HG02840 (cell line): ENCODE results near the gene EPB41L4A.
"Not testable (repeated sequence)": the region's sequence is repeated elsewhere in the genome, so short reads cannot be mapped to it uniquely, and the experiment has no call there.

Experiments
- ATAC-seq: cut with Tn5 transposase; IDR thresholded peaks from one replicate; pipeline ENCODE4 v1.9.1; 2021; ENCODE audit warnings: mild to moderate bottlenecking, moderate library complexity, moderate number of reproducible peaks; ENCODE audit not compliant: unreplicated experiment, low FRiP score

EPB41L4A gene

DNA sequence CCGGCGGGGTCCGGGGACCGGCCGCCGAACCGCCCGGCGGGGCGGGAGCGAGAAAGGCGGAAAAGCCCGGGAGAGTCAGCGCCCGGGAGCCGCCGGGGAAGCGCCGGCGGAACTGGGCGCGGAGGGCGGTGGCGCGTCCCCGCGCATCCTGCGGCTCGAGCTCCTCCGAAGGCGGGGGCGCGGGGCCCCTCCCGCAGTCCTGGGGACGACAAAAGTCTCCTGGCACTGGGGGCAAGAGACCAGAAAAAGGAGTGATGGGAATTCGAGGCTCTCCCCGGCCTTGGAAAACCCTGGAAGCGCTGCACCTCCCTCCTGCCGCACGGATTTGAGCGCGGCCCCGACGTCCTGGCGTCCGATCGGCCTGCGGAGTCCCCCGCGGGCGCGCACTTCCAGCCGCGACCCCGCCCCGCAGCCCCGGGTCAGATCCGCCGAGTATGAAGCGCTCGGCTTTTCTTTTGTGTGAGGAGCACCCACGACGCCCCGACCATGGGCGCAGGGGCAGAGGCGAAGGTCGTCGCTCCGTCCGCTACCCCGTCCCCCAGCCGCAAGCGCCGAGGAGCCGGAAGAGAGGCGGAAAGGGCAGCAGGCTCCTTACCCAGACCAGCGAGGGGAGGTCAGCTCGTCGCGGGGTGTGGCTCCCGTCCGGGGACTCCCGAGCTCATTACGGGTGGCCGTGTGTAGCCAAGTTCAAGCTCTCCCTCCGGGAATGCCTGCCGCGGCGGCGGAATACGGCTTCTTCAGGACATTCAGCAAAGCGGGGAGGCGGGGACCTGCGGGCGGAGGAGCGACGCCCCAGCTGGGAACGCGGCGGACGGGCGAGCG, at the start of gene EPB41L4A:
TSS of gene EPB41L4A (minus strand) at position 114 of the 822 bp plus-strand sequence. CDS start 238 bp downstream, outside the sequence.
- peak; percentile 38 for ATAC-seq

DNA sequence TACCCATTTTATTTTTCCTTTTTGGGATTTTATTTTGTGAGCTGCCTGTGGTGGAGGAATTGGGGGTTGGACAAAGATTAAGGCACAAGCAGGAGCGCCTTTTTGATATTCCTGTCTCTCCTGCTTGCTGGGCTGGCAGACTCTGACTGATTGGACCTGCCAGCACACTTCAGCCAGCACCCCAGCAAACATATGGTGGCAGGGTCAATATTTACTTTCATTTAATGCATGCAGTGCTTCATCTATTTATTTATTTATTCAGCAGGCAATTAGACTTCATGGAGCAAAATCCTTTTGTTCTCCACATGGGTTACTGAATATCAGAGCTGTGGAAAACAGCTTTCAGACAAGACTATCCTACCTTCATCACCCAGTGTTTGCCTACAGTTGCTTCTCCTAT, 48.4 kb upstream of the EPB41L4A start:
- ATAC-seq, result no peak

DNA sequence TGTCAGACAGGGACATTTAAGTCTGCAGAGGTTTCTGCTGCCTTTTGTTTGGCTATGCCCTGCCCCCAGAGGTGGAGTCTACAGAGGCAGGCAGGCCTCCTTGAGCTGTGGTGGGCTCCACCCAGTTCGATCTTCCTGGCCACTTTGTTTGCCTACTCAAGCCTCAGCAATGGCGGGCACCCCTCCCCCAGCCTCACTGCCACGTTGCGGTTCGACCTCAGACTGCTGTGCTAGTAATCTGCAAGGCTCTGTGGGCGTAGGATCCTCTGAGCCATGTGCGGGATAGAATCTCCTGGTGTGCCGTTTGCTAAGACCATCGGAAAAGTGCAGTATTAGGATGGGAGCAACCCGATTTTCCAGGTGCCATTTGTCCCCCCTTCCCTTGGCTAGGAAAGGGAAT, 47.2 kb upstream of the EPB41L4A start:
- ATAC-seq, result not testable (repeated sequence)

GRCh38 chr5:112447187-112447760, 28.2 kb upstream of the EPB41L4A start:
- ATAC-seq, result not testable (repeated sequence)

DNA sequence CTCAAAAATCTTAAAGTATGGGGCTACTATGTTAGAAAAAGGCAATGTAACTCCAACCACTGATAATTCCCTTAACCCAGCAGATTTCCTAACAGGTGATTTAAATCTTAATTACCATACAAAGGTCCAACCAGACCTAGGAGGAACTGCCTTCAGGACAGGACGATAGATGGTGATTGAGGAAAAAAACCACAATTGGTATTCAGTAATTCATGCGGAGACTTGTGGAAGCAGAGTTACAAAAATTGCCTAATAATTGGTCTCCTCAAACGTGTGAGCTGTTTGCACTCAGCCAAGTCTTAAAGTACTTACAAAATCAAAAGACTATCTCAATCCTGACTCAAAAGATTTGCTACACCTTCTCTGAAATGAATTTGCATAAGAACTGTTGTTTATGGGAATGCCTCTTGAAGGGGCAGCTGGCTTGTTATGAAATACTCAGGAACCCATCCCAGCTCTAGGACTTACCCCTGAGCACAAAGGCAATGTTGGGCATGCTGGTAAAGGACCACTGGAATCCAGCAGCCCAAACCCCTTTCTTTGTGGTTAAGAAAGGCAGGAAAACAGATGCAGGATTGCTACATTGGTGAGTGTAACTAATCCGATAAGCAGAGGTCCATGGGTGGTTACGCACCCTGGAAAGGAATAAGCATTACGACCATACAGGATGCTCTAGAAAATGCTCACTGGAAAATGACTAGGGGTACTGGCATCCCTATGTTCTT, 26.7 kb upstream of the EPB41L4A start:
- no peak for ATAC-seq

DNA sequence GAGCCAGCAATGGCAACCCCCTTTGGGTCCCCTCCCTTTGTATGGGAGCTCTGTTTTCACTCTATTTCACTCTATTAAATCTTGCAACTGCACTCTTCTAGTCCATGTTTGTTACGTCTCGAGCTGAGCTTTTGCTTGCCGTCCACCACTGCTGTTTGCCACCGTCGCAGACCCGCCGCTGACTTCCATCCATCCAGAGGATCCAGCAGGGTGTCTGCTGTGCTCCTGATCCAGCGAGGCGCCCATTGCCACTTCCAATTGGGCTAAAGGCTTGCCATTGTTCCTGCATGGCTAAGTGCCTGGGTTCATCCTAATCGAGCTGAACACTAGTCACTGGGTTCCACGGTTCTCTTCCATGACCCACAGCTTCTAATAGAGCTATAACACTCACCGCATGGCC, 24.9 kb upstream of the EPB41L4A start:
- not testable (repeated sequence) for ATAC-seq

- ATAC-seq, result no peak
Measured at GRCh38 chr5:112440031-112440430, 21.0 kb upstream of the EPB41L4A start.

DNA sequence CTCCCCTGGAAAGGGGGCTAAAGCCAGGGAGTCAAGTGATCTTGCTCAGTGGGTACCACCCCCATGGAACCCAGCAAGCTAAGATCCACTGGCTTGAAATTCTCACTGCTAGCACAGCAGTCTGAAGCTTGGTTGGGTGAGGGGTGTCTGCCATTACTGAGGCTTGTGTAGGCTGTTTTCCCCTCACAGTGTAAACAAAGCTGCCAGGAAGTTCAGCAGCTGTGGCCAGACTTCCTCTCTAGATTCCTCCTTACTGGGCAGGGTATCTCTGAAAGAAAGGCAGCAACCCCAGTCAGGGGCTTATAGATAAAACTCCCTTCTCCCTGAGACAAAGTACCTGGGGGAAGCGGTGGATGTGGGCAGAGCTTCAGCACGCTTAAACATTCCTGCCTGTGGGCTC, 17.1 kb upstream of the EPB41L4A start:
- no peak for ATAC-seq

- ATAC-seq, result no peak
Measured at GRCh38 chr5:112434641-112435040, 15.6 kb upstream of the EPB41L4A start.

DNA sequence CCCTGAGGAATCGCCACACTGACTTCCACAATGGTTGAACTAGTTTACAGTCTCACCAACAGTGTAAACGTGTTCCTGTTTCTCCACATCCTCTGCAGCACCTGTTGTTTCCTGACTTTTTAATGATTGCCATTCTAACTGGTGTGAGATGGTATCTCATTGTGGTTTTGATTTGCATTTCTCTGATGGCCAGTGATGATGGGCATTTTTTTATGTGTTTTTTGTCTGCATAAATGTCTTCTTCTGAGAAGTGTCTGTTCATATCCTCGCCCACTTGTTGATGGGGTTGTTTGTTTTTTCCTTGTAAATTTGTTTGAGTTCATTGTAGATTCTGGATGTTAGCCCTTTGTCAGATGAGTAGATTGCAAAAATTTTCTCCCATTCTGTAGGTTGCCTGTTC, 7.1 kb upstream of the EPB41L4A start:
- not testable (repeated sequence) for ATAC-seq

- peak; percentile 82 for ATAC-seq
Measured at GRCh38 chr5:112419986-112420864, 1.1 kb upstream of the EPB41L4A start.

DNA sequence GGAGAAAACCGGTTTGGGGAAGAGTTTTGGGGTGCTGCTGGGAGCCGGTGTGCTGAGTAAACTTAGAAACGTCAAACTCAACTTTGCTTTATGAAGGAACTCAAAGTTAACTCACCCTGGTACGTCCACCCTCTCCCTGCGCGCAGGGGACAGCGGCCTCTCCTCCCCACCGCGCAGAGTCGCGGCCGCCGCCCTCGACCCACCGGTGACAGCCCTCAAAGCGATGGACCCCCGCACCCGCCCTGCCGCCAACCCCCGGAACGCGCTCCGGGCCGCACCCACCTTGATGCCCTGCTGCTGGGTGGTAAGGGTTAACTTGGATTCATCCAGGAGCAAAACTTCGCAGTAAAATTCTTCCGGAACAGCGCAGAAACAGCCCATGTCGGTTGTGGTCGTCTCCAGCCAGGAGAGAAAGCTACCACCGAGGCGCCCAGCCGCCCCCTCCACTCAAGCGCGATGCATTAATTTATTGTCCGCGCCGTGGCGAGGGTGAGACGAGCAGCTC, 366 bp downstream of the EPB41L4A start:
- peak; percentile 5 for ATAC-seq

- peak; percentile 36 for ATAC-seq
Measured at GRCh38 chr5:112417931-112418658, 982 bp downstream of the EPB41L4A start.

DNA sequence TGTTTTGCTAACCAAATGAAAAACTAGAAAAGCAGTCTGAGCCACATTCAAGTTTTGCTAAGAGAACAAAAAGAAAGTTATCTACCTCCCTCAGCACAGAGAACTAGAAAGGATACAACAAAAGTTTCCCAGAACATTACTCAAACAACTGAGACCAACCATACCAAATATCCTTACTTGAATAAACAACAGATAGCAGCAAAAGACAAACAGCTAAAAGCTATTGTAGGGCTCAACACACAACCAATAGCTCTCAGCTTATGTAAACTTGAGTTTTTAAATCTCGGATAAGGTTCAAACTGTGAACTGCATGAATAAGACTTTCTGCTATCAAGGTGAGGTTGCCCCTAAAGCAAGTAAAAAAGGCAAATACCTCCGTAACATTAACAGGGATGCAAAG, 3.5 kb downstream of the EPB41L4A start:
- no peak for ATAC-seq

GRCh38 chr5:112413611-112414010, 5.5 kb downstream of the EPB41L4A start:
- ATAC-seq, result no peak

- ATAC-seq, result no peak
Measured at GRCh38 chr5:112412346-112412745, 6.7 kb downstream of the EPB41L4A start.

DNA sequence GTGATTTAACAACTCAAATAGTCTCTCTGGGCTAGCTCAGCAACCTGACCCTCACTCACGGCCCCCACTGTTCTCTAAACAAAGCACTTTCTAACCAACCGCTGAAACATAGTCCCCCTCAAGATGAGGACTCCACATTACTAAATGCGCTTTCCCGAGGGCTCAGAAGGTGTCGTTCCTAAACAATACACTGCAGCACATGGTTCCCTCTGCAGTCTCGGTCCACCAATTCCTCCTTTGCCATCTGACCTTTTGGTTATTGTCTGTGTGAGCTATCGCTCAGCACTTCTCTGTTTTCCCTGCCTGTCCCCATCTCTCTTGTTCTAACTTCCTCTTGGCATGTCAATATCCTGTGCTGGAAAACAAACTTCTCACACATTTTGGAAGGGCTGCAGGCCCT, 7.2 kb downstream of the EPB41L4A start:
- ATAC-seq, result no peak

- no peak for ATAC-seq
Measured at GRCh38 chr5:112407666-112408065, 11.4 kb downstream of the EPB41L4A start.

GRCh38 chr5:112407240-112407639, 11.8 kb downstream of the EPB41L4A start:
- ATAC-seq, result no peak
